Measurements from ENCODE around the gene TAS2R8. TPM values are rescaled to one million over a fixed set of nuclear protein-coding genes. Genes with fewer than 3 reads are reported as not detected.

Gene TAS2R8
- total RNA-seq, 1 experiment from 2014 or later, result not detected

DNA sequence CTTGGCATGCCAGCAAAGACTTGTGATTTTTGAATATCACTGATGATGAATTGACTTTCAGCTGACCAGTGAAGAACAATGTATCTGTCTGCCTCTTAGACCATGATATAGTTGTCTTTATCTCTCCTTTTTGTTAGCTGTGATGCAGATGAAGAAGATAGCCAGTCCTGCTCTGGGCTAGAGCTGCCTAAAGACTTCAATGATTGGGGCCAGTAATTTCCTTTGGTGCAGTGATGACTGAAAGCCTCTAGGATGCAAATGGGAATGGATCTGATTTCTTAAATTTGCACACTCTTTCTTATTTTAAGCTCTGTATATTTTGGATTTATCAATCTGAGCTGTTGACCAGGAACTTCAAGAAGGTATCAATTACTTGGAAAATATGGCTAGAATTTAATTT is 3.0 kb upstream of the TAS2R8 start, which contains the start of gene TAS2R9:
TAS2R9 (minus strand) TSS at position 101 of the 400 bp plus-strand sequence; CDS start at position 8, 93 bp downstream.
- no peak for ATAC-seq
- Histone ChIP-seq H3K27me3 (ENCODE audit: insufficient read depth, low read length) (no peaks in the 10 kb centered on the region), H3K4me2 (ENCODE audit: low read length) (no peak within 1 kb of the TSS), H3K9ac (ENCODE audit: low read length) (no peak within 1 kb of the TSS), H2AFZ (ENCODE audit: low read depth, low read length, poor library complexity, severe bottlenecking) (no peak within 1 kb of the TSS), H3K27ac (ENCODE audit: low read depth, low read length) (no peak within 1 kb of the TSS), H3K36me3 (ENCODE audit: control insufficient read depth in 1 of 2, insufficient read depth in 2 of 2, low read length in 2 of 2) (no peaks in the 10 kb centered on the region), H3K9me3 (ENCODE audit: control insufficient read depth in 1 of 2, insufficient read depth in 1 of 2, low read depth in 1 of 2, low read length in 2 of 2) (no peaks in the 10 kb centered on the region), H4K20me1 (ENCODE audit: insufficient read depth) (no peaks in the 10 kb centered on the region), H3K4me1 (ENCODE audit: control insufficient read depth in 1 of 2, insufficient read depth in 2 of 2, low read length in 2 of 2) (no peaks in the 10 kb centered on the region), H3K4me3 (replicated peaks in 1 of 2; ENCODE audit: low read depth in 1 of 2, low read length in 2 of 2) (no peak within 1 kb of the TSS), H3K9me2 (ENCODE audit: insufficient read depth) (no peaks in the 10 kb centered on the region; the same call in 1 of the 2 replicates), H3K79me2 (ENCODE audit: insufficient read depth, low read length) (no peaks in the 10 kb centered on the region)
- ChIA-PET CTCF (no interaction called here), POLR2A (no interaction called here), RAD21 (ENCODE audit: low non-redundant PET in 1 of 2, low total read pairs in 2 of 2, uncharacterized antibody in 2 of 2, unreplicated experiment in 2 of 2) (no interaction called here)
- DNase-seq (ENCODE audit: low read depth, low spot score), result no peak
- no TSS peak for BruUV-seq (replicated peaks)
- intact Hi-C loops (cut with micrococcal nuclease), result no loop called here
- TF ChIP-seq FOSL1 (IDR thresholded peaks at IDR 0.05; ENCODE audit: low read depth) (no peak), SIN3A (IDR thresholded peaks at IDR 0.05; ENCODE audit: low read depth) (no peak), CBX3 (IDR thresholded peaks at IDR 0.05; ENCODE audit: low read depth) (no peak), ELF1 (IDR thresholded peaks at IDR 0.05; ENCODE audit: borderline replicate concordance, low read depth) (no peak), EZH2phosphoT487 (IDR thresholded peaks at IDR 0.05; ENCODE audit: borderline replicate concordance) (no peak), SP1 (IDR thresholded peaks at IDR 0.05; ENCODE audit: low read depth) (no peak)
- TF ChIP-seq, protein P1, sequence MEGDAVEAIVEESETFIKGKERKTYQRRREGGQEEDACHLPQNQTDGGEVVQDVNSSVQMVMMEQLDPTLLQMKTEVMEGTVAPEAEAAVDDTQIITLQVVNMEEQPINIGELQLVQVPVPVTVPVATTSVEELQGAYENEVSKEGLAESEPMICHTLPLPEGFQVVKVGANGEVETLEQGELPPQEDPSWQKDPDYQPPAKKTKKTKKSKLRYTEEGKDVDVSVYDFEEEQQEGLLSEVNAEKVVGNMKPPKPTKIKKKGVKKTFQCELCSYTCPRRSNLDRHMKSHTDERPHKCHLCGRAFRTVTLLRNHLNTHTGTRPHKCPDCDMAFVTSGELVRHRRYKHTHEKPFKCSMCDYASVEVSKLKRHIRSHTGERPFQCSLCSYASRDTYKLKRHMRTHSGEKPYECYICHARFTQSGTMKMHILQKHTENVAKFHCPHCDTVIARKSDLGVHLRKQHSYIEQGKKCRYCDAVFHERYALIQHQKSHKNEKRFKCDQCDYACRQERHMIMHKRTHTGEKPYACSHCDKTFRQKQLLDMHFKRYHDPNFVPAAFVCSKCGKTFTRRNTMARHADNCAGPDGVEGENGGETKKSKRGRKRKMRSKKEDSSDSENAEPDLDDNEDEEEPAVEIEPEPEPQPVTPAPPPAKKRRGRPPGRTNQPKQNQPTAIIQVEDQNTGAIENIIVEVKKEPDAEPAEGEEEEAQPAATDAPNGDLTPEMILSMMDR (IDR thresholded peaks at IDR 0.05 in 2 of 3, conservative IDR thresholded peaks at IDR 0.05 in 1 of 3; ENCODE audit: borderline replicate concordance in 1 of 3, insufficient read depth in 1 of 3, low read depth in 2 of 3, low read length in 2 of 3), result no peak

DNA sequence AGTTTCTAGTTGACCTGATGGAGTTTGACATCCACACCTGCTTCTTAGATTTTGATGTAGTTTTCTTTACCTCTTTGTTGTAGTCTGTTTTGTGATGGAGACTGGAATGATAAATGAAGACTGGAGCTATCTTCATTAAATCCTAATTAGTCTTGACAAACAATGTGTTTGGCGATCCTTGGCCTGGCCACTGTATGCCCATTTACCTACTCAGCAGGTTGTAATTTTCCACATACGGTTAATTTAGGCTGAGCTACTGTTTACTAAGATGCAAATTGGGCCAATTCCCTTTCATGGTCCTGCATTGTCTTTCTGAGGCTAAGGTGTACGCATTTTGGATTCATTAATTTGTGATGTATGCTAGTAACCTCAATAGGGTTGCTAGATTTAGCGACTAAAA is 4.5 kb downstream of the TAS2R8 start, which contains the start of gene TAS2R7:
TAS2R7 (minus strand) TSS at position 41 of the 400 bp plus-strand sequence. CDS start 57 bp downstream, outside the sequence.
- H2AFZ ChIP-seq (ENCODE audit: low read depth, low read length, poor library complexity, severe bottlenecking), result no peak within 1 kb of the TSS
- ChIA-PET RAD21 (ENCODE audit: low non-redundant PET in 1 of 2, low total read pairs in 2 of 2, uncharacterized antibody in 2 of 2, unreplicated experiment in 2 of 2) (no interaction called here), POLR2A (no interaction called here), CTCF (no interaction called here)
- H3K9me2 ChIP-seq (ENCODE audit: insufficient read depth), result no peaks in the 10 kb centered on the region
- ATAC-seq (no peak), DNase-seq (ENCODE audit: low read depth, low spot score) (no peak)
- no peak within 1 kb of the TSS for H3K27ac ChIP-seq (ENCODE audit: low read depth, low read length)
- no peaks in the 10 kb centered on the region for H3K27me3 ChIP-seq (ENCODE audit: insufficient read depth, low read length)
- no TSS peak for BruUV-seq (replicated peaks)
- no peaks in the 10 kb centered on the region for H3K9me3 ChIP-seq (ENCODE audit: control insufficient read depth in 1 of 2, insufficient read depth in 1 of 2, low read depth in 1 of 2, low read length in 2 of 2)
- H3K4me2 ChIP-seq (ENCODE audit: low read length), result no peak within 1 kb of the TSS
- intact Hi-C loops (cut with micrococcal nuclease), result no loop called here
- H3K36me3 ChIP-seq (ENCODE audit: control insufficient read depth in 1 of 2, insufficient read depth in 2 of 2, low read length in 2 of 2), result no peaks in the 10 kb centered on the region
- H3K9ac ChIP-seq (ENCODE audit: low read length), result no peak within 1 kb of the TSS
- no peak within 1 kb of the TSS for H3K4me3 ChIP-seq (replicated peaks in 1 of 2; ENCODE audit: low read depth in 1 of 2, low read length in 2 of 2)
- no peaks in the 10 kb centered on the region for H3K79me2 ChIP-seq (ENCODE audit: insufficient read depth, low read length)
- no peaks in the 10 kb centered on the region for H3K4me1 ChIP-seq (ENCODE audit: control insufficient read depth in 1 of 2, insufficient read depth in 2 of 2, low read length in 2 of 2)
- no peaks in the 10 kb centered on the region for H4K20me1 ChIP-seq (ENCODE audit: insufficient read depth)
- TF ChIP-seq JUND (IDR thresholded peaks at IDR 0.05), result no peak
- TF ChIP-seq ELF1 (IDR thresholded peaks at IDR 0.05; ENCODE audit: borderline replicate concordance, low read depth), result no peak
- TF ChIP-seq CEBPB (IDR thresholded peaks at IDR 0.05; ENCODE audit: low read depth), result no peak
- TF ChIP-seq FOSL1 (IDR thresholded peaks at IDR 0.05; ENCODE audit: low read depth), result no peak
- TF ChIP-seq SP1 (IDR thresholded peaks at IDR 0.05; ENCODE audit: low read depth), result no peak
- no peak for TF ChIP-seq ZNF274 (IDR thresholded peaks at IDR 0.05; ENCODE audit: low read depth, low read length)
- no peak for TF ChIP-seq REST (IDR thresholded peaks at IDR 0.05; ENCODE audit: low read depth)
- TF ChIP-seq, protein P2, sequence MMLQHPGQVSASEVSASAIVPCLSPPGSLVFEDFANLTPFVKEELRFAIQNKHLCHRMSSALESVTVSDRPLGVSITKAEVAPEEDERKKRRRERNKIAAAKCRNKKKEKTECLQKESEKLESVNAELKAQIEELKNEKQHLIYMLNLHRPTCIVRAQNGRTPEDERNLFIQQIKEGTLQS (IDR thresholded peaks at IDR 0.05), result no peak
- no peak for TF ChIP-seq EGR1 (IDR thresholded peaks at IDR 0.05; ENCODE audit: low read depth)
- TF ChIP-seq POLR2AphosphoS5 (IDR thresholded peaks at IDR 0.05; ENCODE audit: low read depth, low read length), result no peak
- TF ChIP-seq POLR2A (IDR thresholded peaks at IDR 0.05; ENCODE audit: borderline replicate concordance, extremely low read depth, insufficient read depth, insufficient read length), result no peak
- TF ChIP-seq TCF7L2 (IDR thresholded peaks at IDR 0.05; ENCODE audit: borderline replicate concordance, extremely low read depth, insufficient read depth, insufficient read length), result no peak
- no peak for TF ChIP-seq YY1 (IDR thresholded peaks at IDR 0.05; ENCODE audit: extremely low read depth, insufficient replicate concordance, low read depth, low read length)
